GM12891 (cell line): ENCODE measurements around the gene NUDT21.

Source experiments
- PAX5 ChIP-seq: IDR thresholded peaks from 2 replicates; pipeline ENCODE4 v1.6.1; 2011; ENCODE audit warnings: low read length, moderate library complexity, mild to moderate bottlenecking; ENCODE audit not compliant: insufficient read depth, severe bottlenecking
- POLR2A ChIP-seq: IDR thresholded peaks from 2 replicates; pipeline ENCODE4 v1.6.1; 2011; ENCODE audit warnings: low read depth, low read length, control low read depth
- POLR2AphosphoS5 ChIP-seq: IDR thresholded peaks from 2 replicates; pipeline ENCODE4 v1.6.1; 2011; ENCODE audit warnings: low read depth, low read length, control low read depth
- TAF1 ChIP-seq: IDR thresholded peaks from 2 replicates; pipeline ENCODE4 v1.6.1; 2011; ENCODE audit warnings: low read depth, low read length, control low read depth

DNA sequence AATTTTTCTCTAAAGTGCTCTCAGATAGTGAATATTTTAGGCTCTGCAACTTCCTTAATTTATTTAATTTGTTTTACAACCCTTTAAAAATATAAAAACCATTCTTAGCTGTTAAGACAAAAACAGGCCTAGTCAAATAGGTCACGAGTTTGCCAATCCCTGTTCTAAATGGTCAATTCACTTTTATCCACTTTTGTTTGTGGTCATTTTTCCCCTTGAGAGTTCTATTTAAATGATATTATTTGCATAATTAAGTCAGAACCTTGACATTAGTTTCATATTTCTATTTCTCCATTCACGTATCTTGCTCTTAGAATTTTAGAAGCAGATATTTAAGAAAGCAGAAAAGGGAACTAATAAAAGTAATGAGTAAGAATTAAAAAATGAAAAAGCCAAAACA lies 29.8 kb downstream of the NUDT21 start:
- TF ChIP-seq POLR2A (no peak), POLR2AphosphoS5 (no peak), TAF1 (no peak), PAX5 (no peak)
